GM23338 (cell line): ENCODE data around the gene TNK2. TPM values are rescaled to one million over a fixed set of nuclear protein-coding genes. Genes with fewer than 3 reads are reported as not detected.

Source experiments
- ATAC-seq: fragments of 200-7000 bp; cut with Tn5 transposase; 3 replicates; pipeline ENCODE4 v1.9.1; 2020
- DNase-seq: peaks from one replicate; pipeline ENCODE4 v3.0.0-alpha.2; 2015; ENCODE audit warnings: low spot score
- H2AFZ ChIP-seq: fragments of 200-600 bp; sonication (generic); 2 replicates; pipeline ENCODE4 v1.8.0; 2016; ENCODE audit warnings: antibody characterized with exemption, mild to moderate bottlenecking, moderate library complexity
- H3F3A ChIP-seq: fragments of 200-600 bp; sonication (generic); replicated peaks from 2 replicates; pipeline ENCODE4 v1.8.0; 2017; ENCODE audit warnings: antibody characterized with exemption, mixed run types, low read depth
- H3K27ac ChIP-seq: fragments of 200-600 bp; sonication (generic); 2 replicates; pipeline ENCODE4 v1.6.1; 2016; ENCODE audit warnings: low read depth
- H3K27me3 ChIP-seq: fragments of 200-600 bp; sonication (generic); 2 replicates; pipeline ENCODE4 v1.8.0; 2016; ENCODE audit warnings: mild to moderate bottlenecking, mixed run types, moderate library complexity; ENCODE audit not compliant: insufficient read depth
- H3K36me3 ChIP-seq: fragments of 200-600 bp; sonication (generic); 2 replicates; pipeline ENCODE4 v1.8.0; 2016; ENCODE audit warnings: mild to moderate bottlenecking; ENCODE audit not compliant: insufficient read depth
- H3K4me1 ChIP-seq: fragments of 200-600 bp; sonication (generic); 2 replicates; pipeline ENCODE4 v1.8.0; 2016; ENCODE audit warnings: mild to moderate bottlenecking, moderate library complexity; ENCODE audit not compliant: insufficient read depth
- H3K4me2 ChIP-seq: fragments of 200-600 bp; sonication (generic); 2 replicates; pipeline ENCODE4 v1.7.1; 2017; ENCODE audit warnings: mixed run types
- H3K4me3 ChIP-seq: fragments of 200-600 bp; sonication (generic); 2 replicates; pipeline ENCODE4 v1.6.1; 2016; ENCODE audit warnings: mixed run types
- H3K79me2 ChIP-seq: fragments of 200-600 bp; sonication (generic); replicated peaks from 2 replicates; pipeline ENCODE4 v1.8.0; 2017; ENCODE audit warnings: mild to moderate bottlenecking; ENCODE audit not compliant: insufficient read depth
- H3K9me2 ChIP-seq: fragments of 200-600 bp; sonication (generic); 2 replicates; pipeline ENCODE4 v1.8.0; 2017; ENCODE audit not compliant: insufficient read depth
- H4K20me1 ChIP-seq: fragments of 200-600 bp; sonication (generic); replicated peaks from 2 replicates; pipeline ENCODE4 v1.8.0; 2017; ENCODE audit warnings: mild to moderate bottlenecking; ENCODE audit not compliant: insufficient read depth
- H3K27ac Mint-ChIP-seq: 2 replicates; pipeline ENCODE4 v1.8.0; 2020; ENCODE audit warnings: inconsistent platforms, mild to moderate bottlenecking, moderate library complexity, mixed read lengths
- H3K27me3 Mint-ChIP-seq: 3 replicates; pipeline ENCODE4 v1.8.0; 2022; ENCODE audit warnings: low read depth, mild to moderate bottlenecking, moderate library complexity, mixed read lengths, inconsistent platforms; ENCODE audit not compliant: insufficient read depth, poor library complexity
- H3K36me3 Mint-ChIP-seq: 3 replicates; pipeline ENCODE4 v1.8.0; 2021; ENCODE audit warnings: low read depth, mild to moderate bottlenecking, inconsistent platforms, moderate library complexity, mixed read lengths
- H3K4me1 Mint-ChIP-seq: 3 replicates; pipeline ENCODE4 v1.8.0; 2020; ENCODE audit warnings: mild to moderate bottlenecking, inconsistent platforms, mixed read lengths
- H3K4me3 Mint-ChIP-seq: 3 replicates; pipeline ENCODE4 v1.8.0; 2021; ENCODE audit warnings: moderate library complexity, mild to moderate bottlenecking, inconsistent platforms, mixed read lengths
- H3K9me3 Mint-ChIP-seq: 3 replicates; pipeline ENCODE4 v1.8.0; 2020; ENCODE audit warnings: moderate library complexity, mild to moderate bottlenecking, inconsistent platforms, mixed read lengths
- CREB1 ChIP-seq: fragments of 250-450 bp; sonication (Bioruptor Pico); IDR thresholded peaks from 2 replicates; pipeline ENCODE4 v1.5.0; 2020; ENCODE audit warnings: low read depth, mild to moderate bottlenecking, moderate library complexity
- CTCF ChIP-seq, 2 experiments: fragments of 200-600 bp in 1 of 2; sonication (generic) in 1 of 2; conservative IDR thresholded peaks; 2 replicates each; pipeline versions ENCODE4 v1.5.1 to v1.6.1; 2016 to 2017; ENCODE audit warnings: antibody characterized with exemption in 2 of 2, low read depth in 2 of 2, mild to moderate bottlenecking in 2 of 2, moderate library complexity in 1 of 2
- EZH2 ChIP-seq: fragments of 200-600 bp; sonication (generic); IDR thresholded peaks from one replicate; pipeline ENCODE4 v1.8.0; 2017; ENCODE audit warnings: antibody characterized with exemption, mild to moderate bottlenecking, low read depth; ENCODE audit not compliant: unreplicated experiment
- EZH2phosphoT487 ChIP-seq: fragments of 200-600 bp; sonication (generic); IDR thresholded peaks from one replicate; pipeline ENCODE4 v1.8.1; 2018; ENCODE audit warnings: antibody characterized with exemption; ENCODE audit not compliant: unreplicated experiment
- JUNB ChIP-seq: IDR thresholded peaks from one replicate; pipeline ENCODE4 v1.6.1; 2016; ENCODE audit warnings: antibody characterized with exemption; ENCODE audit not compliant: unreplicated experiment
- NANOG ChIP-seq: IDR thresholded peaks from 2 replicates; pipeline ENCODE4 v1.6.1; 2016; ENCODE audit warnings: antibody characterized with exemption, borderline replicate concordance
- POLR2AphosphoS5 ChIP-seq: IDR thresholded peaks from 2 replicates; pipeline ENCODE4 v1.6.1; 2016; ENCODE audit warnings: antibody characterized with exemption, low read depth
- STAT1 ChIP-seq: IDR thresholded peaks from one replicate; pipeline ENCODE4 v1.6.1; 2016; ENCODE audit warnings: antibody characterized with exemption; ENCODE audit not compliant: unreplicated experiment
- ZNF114 ChIP-seq: fragments of 250-450 bp; sonication (Bioruptor Pico); IDR thresholded peaks from 2 replicates; pipeline ENCODE4 v1.5.0; 2020; ENCODE audit warnings: mild to moderate bottlenecking, moderate library complexity
- ZNF331 ChIP-seq: fragments of 250-450 bp; sonication (Bioruptor Pico); IDR thresholded peaks from 2 replicates; pipeline ENCODE4 v1.5.0; 2020; ENCODE audit warnings: low read depth, mild to moderate bottlenecking, moderate library complexity
- ZNF462 ChIP-seq: fragments of 250-450 bp; sonication (Bioruptor Pico); IDR thresholded peaks from 2 replicates; pipeline ENCODE4 v1.5.0; 2020; ENCODE audit warnings: mild to moderate bottlenecking, moderate library complexity
- polyA plus RNA-seq: library from polyadenylated mRNA; unstranded; fragments of >200 nt; fragmentation: Nextera tagmentation; extraction: Ambion mirVana; gene quantifications from 2 replicates; pipeline ENCODE4 v1.2.1, GENCODE V29; 2016
- total RNA-seq: library from RNA; depleted of rRNA; stranded (reverse); fragments of >200 nt; shearing (Covaris generic); gene quantifications from 2 replicates; pipeline ENCODE4 v1.2.3, GENCODE V29; 2014
- TF ChIP-seq, protein P1 (sequence below): IDR thresholded peaks from 2 replicates; pipeline ENCODE4 v1.6.1; 2016; ENCODE audit warnings: antibody characterized with exemption
- TF ChIP-seq, protein P2 (sequence below): IDR thresholded peaks from one replicate; pipeline ENCODE4 v1.6.1; 2018; ENCODE audit warnings: antibody characterized with exemption; ENCODE audit not compliant: unreplicated experiment

The TNK2 gene
- total and polyA plus RNA-seq, 2 experiments from 2014 or later, result 10.0 to 22.5 TPM

DNA sequence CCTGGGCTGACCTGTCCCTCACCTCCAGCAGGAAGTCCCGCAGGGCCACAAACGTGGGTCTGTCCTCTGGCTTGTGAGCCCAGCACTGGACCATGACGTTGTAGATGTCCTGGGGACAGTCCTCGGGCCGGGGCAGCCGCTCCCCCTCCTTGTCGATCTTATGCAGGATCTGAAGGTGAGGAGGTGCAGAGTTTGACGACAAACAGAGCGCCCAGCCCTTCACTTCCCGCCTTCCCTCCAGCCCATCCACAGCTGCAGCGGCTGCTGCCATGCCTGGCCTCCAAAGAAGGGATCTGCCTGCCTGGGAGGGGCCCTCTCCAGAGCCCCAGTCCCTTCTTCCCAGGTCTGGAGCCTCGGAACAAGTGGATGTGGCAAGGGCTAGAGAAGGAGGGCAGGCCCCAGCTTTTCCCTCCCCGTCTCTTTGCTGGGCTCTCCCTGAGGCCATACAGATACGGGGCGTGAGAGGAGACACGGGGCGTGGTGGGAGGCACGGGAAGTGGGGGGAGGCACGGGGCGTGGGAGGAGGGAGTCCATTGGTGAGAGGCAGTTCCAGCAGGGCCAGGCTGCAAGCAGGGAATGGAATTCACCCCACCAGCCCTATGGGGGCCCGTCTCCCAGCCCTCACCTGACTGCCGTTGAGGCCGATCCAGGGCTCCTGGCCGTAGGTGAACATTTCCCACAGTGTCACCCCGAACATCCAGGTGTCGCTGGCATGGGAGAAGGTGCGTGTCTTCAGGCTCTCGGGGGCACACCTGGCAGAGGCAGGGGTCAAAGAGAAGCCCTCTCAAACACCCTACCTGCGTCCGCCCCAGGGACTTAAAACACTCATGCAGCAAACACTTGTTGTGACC, 29.7 kb downstream of the TNK2 start:
- H3K4me3 Mint-ChIP-seq, result no peak overlapping the region
- H3K4me1 Mint-ChIP-seq, result no peaks in the 10 kb centered on the region
- H4K20me1 ChIP-seq, result no peaks in the 10 kb centered on the region
- H3K9me3 Mint-ChIP-seq, result no peaks in the 10 kb centered on the region
- H3K4me3 ChIP-seq, result no peak overlapping the region
- no peaks in the 10 kb centered on the region for H3K9me2 ChIP-seq
- no peak overlapping the region for H3K27ac ChIP-seq
- no peaks in the 10 kb centered on the region for H3K36me3 ChIP-seq
- no peak for ATAC-seq
- no peak overlapping the region for H3K27ac Mint-ChIP-seq
- no peaks in the 10 kb centered on the region for H3K79me2 ChIP-seq
- H3K4me1 ChIP-seq, result no peaks in the 10 kb centered on the region
- no peak for DNase-seq
- no peaks in the 10 kb centered on the region for H3F3A ChIP-seq
- H3K27me3 ChIP-seq, result no peaks in the 10 kb centered on the region
- peaks cover 2% of the 10 kb centered on the region; the same call in 1 of the 3 replicates for H3K36me3 Mint-ChIP-seq
- H2AFZ ChIP-seq, result no peak overlapping the region
- TF ChIP-seq CTCF (conservative IDR thresholded peaks at IDR 0.05; ENCODE audit: low read depth in 2 of 2) (no peak), CREB1 (CRISPR knock-in tag) (no peak), EZH2phosphoT487 (no peak), EZH2 (no peak), NANOG (no peak), ZNF331 (CRISPR knock-in tag) (no peak), POLR2AphosphoS5 (no peak), ZNF114 (no peak), JUNB (no peak), STAT1 (no peak), ZNF462 (CRISPR knock-in tag) (no peak)
- TF ChIP-seq, protein P1, sequence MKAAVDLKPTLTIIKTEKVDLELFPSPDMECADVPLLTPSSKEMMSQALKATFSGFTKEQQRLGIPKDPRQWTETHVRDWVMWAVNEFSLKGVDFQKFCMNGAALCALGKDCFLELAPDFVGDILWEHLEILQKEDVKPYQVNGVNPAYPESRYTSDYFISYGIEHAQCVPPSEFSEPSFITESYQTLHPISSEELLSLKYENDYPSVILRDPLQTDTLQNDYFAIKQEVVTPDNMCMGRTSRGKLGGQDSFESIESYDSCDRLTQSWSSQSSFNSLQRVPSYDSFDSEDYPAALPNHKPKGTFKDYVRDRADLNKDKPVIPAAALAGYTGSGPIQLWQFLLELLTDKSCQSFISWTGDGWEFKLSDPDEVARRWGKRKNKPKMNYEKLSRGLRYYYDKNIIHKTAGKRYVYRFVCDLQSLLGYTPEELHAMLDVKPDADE, result no peak
- TF ChIP-seq, protein P2, sequence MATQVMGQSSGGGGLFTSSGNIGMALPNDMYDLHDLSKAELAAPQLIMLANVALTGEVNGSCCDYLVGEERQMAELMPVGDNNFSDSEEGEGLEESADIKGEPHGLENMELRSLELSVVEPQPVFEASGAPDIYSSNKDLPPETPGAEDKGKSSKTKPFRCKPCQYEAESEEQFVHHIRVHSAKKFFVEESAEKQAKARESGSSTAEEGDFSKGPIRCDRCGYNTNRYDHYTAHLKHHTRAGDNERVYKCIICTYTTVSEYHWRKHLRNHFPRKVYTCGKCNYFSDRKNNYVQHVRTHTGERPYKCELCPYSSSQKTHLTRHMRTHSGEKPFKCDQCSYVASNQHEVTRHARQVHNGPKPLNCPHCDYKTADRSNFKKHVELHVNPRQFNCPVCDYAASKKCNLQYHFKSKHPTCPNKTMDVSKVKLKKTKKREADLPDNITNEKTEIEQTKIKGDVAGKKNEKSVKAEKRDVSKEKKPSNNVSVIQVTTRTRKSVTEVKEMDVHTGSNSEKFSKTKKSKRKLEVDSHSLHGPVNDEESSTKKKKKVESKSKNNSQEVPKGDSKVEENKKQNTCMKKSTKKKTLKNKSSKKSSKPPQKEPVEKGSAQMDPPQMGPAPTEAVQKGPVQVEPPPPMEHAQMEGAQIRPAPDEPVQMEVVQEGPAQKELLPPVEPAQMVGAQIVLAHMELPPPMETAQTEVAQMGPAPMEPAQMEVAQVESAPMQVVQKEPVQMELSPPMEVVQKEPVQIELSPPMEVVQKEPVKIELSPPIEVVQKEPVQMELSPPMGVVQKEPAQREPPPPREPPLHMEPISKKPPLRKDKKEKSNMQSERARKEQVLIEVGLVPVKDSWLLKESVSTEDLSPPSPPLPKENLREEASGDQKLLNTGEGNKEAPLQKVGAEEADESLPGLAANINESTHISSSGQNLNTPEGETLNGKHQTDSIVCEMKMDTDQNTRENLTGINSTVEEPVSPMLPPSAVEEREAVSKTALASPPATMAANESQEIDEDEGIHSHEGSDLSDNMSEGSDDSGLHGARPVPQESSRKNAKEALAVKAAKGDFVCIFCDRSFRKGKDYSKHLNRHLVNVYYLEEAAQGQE, result no peak
- peaks cover 9% of the 10 kb centered on the region for H3K27me3 Mint-ChIP-seq
- H3K4me2 ChIP-seq, result no peak overlapping the region
